ENCODE data around the gene ALMS1.
"Not testable (repeated sequence)": the region's sequence is repeated elsewhere in the genome, so short reads cannot be mapped to it uniquely, and the experiment has no call there.

ALMS1 gene

GRCh38 chr2:73530773-73531172 is 145.1 kb downstream of the ALMS1 start:
- not testable (repeated sequence) for DNase-seq

DNA sequence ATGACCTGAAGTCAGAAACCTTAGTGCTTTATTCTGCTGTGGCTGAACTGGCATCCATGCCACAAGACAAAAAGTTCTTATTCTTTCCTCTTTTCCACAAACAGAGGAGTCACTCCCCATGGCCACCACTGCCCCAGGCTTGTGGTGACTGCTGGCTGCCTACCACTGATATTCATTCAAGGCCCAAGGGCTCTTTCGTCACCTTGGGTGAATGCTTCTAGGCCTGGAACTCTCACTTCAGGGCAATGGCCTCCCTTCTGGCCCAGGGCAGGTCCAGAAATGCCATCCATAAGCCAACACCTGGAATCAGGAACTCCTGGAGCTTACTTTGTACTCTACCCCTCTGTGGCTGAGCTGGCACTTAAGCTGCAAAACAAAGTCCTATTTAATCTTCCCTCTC is 146.7 kb downstream of the ALMS1 start:
- DNase-seq: no peak

DNA sequence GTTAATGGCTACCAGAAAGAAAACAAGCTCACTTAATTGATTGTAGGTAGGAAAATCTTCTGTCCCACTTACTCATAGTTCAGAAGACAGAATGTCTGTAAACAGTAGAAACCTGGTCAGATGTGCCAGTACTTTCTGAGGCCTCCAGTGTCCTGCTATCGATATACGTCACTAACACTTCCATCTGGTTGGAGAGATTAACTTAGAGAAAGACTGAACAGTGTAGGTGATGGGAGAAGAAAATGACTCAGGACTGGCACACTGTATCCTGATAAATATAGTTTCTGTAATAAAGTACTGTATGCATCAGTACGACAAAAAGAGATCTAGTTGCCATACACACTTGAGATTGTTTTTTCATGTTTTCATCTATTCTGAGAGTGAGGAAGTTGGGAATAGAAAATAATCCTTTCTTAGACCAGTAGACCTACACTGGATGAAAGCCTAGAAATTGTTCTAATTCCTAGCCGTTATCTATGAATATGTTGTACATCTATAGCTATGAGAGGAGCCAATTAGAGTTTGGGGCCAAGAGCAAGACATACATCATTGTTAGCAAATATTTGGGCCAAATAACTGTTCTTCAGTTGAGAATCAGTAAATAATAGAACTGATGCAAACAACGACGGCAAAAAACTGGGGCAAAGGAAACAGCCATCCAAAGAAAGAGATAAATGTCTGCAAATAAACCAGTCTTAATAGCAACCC is 150.7 kb downstream of the ALMS1 start:
- no peak for DNase-seq

DNA sequence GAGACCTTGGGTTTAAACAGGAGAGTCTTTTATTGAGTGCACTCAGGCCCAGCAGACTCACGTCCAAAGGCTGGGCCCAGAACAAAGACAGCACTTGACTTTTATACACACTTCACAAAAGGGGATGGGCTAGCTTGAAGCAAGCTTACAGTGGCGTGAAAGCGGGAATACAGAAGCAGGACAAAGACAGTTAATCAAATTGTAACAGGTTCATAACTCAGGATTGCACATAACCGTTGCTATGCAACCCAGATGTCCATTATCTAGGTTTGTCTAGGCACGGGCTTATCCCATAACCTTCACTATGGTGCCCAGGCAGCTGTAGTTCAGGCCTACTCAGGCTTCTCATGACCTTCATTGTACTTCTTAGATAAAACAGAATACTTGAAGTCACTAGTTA is 175.2 kb downstream of the ALMS1 start:
- peak; percentile 77 for DNase-seq

- DNase-seq: no peak
These were observed 175.8 kb downstream of the ALMS1 start for GRCh38 chr2:73561422-73561821.

- no peak for DNase-seq
These were observed 179.3 kb downstream of the ALMS1 start for GRCh38 chr2:73564986-73565385.

DNA sequence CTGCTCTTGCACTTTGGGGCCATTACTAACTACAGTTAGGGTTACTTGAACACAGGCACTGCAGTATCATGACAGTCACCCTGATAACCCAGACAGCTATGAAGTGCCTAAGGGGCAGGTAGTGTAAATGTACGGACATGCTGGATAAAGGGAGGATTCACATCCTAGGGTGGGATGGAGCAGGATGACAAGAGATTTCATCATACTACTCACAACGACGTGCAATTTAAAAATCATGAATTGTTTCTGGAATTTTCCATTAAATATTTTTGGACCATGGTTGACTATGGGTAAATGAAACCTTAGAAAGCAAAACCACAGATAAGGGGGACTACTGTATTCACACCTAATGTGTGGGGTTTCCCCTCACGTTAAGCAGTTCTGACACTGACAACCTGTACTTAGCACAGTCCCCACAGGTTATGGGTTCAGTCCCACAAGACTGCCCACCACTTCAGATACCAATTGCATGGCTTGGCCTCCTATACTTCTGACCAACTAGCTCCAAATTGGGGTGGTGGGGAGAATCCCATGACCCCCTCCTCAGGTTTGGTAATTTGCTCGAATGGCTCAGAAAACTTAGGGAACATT is 180.7 kb downstream of the ALMS1 start:
- DNase-seq: no peak

- DNase-seq: no peak
These were observed 189.6 kb downstream of the ALMS1 start for GRCh38 chr2:73575261-73575660.

GRCh38 chr2:73582364-73582763 is 196.7 kb downstream of the ALMS1 start:
- DNase-seq: peak; percentile 41

GRCh38 chr2:73588177-73588576 is 202.5 kb downstream of the ALMS1 start:
- peak; percentile 63 for DNase-seq

- no peak for DNase-seq
These were observed 208.0 kb downstream of the ALMS1 start for GRCh38 chr2:73593680-73594079.

DNA sequence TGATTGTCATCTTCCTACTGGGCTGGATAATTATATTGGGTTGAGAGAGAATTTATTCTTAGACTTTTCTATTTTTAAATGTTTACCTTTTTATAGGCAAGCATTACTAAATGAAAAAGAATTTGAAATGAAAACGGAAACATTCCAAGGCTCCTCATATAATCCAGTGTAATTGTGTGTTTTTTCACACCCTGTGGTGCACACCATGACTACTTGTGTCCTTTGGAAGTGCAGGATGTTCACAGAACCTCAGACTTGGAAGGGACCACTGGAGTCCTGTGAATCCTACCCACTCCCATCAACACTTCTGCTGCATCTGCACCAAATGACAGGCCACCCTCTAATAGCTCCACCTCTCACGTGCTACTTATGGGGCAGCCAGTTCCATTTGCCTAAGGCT is 208.6 kb downstream of the ALMS1 start:
- DNase-seq: no peak

DNA sequence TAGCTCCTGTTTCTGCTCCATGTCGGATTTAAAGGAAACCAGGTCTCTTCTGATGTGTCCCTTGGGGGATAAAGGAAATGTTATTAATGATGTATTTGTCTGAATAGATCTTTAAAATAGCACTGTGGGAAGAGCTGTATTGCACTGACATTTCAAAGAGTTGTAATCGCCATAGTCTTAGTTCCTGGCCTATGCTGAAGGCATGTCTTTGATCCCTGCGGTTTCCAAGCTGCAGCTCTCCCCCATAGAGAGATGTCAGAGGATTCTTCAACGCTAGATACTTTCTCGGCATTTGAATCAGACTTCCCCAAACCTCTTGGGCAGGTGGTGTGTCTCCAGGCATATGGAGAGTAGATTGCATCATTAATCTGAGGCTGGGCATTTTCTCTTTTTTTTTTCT is 216.1 kb downstream of the ALMS1 start:
- no peak for DNase-seq

- DNase-seq: not testable (repeated sequence)
These were observed 217.5 kb downstream of the ALMS1 start for GRCh38 chr2:73603099-73603588.

DNA sequence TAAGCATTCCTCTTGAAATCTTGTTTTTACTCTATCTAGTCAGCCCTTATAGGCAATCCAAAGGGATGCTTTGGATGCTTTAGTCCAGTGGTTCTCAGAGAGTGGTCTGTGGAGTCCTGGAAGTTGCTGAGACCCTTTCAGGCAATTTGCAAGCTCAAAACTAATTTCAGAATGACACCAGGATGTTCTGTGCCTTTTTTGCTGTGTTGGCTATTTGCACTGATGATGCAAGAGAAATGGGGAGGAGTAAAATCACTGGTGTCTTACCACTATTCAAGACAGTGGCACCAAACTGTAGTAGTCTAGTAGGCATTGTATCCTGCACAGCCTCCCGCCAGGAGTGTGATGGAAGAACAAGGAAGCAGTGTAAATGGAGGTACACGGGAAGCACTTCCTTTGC is 219.0 kb downstream of the ALMS1 start:
- not testable (repeated sequence) for DNase-seq

DNA sequence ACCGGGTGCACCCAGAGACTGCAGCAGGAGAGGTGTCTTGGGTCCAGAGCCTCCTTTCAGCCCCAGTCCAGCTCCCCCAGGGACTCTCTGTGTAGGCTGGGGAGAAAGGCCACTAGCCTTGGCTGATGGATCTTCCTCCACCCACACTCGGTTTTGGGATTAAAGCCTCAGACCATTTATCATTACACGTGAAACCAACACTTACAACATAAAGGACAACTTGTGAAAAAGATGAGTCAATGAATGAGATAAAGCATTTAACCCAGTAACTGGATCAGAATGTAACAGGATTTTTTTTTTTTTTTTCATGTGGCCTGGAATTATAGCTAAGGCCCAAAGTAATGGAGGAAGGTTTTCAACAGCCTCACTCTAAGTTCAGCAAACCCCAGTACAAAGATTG is 224.5 kb downstream of the ALMS1 start:
- no peak for DNase-seq

DNA sequence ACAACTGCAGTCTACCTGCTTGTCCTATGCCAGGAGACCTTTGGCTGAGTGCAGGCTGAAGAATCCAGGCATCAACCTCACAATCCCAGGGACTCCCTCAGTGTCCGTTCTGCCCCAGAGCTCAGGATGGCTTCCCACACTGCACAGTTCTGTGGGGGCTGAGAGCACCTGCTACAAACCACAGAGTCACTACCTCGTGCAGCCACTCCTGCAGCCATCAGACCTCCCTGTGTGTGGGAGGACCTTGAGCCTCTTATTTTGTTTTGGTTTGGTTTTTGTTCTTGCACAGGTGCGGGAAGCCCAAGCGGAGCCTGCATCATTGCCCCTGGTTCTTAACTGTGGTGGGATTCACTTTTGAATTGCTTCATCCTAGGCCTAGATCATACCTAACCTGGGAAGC is 225.6 kb downstream of the ALMS1 start:
- DNase-seq: no peak

GRCh38 chr2:73611867-73612266 is 226.2 kb downstream of the ALMS1 start:
- DNase-seq: no peak

DNA sequence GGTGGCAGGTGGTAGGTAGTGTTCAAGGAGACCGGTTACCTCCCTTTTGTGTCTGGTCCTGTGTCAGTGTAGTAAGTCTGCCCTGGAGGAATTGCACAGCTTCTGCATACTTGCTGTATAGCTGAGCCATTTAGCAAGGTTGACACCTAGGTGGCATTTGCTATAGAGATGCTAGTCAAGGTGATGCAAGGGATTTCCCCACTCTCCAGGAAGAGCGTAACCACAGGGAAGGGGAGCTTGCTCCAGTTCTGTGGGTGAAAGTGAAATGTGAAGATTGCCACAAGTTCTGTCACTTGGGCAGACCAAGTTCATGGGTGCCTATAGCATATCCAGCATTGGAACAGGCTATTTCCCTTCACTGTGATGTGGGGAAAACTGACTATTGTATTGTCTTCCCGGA is 228.5 kb downstream of the ALMS1 start:
- DNase-seq: no peak

- no peak for DNase-seq
These were observed 229.4 kb downstream of the ALMS1 start for GRCh38 chr2:73614997-73615396.

DNA sequence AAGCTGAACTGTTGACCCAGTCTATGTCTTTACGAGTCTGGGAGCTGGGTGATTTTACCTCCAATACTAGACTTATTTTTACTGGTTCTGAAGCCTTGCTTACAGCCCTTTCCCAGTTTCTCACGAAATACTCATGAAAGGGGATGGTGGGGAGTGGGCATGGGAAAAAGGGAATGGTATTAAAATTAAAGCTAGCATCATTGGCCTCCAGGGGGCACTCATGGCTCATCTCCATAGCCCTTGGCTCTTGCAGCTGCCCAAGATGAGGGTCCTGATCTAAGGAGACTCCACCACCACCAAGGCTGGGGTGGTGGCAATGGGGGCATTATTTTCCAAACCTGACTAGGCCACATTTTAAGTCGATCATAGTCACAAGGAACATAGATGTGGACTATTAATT is 234.3 kb downstream of the ALMS1 start:
- DNase-seq: peak; percentile 14

GRCh38 chr2:73624036-73624435 is 238.4 kb downstream of the ALMS1 start:
- DNase-seq: not testable (repeated sequence)

DNA sequence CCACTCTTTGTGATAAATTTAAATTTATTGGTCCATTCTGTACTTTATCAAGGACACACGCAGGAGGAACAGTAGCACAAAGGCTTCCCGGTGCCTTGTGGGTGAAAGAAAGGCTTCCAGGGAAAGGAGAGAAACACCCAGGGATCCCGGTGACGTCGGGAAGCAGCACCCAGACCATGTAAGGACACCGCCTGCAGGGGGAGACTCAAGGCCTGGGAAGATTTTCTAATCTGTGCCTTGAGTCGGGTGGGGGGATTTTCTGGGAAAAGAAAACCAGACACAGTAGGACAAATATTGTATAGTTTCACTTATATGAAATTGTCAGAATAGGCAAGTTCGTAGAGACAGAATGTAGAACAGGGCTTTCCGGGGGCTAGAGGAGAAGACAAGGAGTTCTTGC is 239.0 kb downstream of the ALMS1 start:
- DNase-seq: not testable (repeated sequence)

DNA sequence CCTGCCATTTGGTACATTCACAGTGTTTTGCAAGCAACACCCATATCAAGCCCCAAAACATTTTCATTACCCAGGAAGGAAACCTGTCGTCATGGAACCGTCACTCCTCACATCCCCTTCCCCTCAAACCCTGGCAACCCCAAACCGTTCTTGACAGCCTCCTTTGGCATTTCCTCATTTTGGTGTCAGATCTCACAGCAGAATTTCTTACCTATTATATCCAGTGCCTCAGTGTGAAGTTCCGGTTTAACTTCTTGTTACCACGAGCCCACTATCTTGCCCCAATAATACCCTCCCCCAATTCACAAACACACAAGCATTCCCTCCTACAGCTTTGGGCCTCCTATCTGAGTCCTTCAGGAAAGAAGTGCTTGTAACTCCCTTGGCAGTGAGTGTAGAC is 240.6 kb downstream of the ALMS1 start:
- not testable (repeated sequence) for DNase-seq

DNA sequence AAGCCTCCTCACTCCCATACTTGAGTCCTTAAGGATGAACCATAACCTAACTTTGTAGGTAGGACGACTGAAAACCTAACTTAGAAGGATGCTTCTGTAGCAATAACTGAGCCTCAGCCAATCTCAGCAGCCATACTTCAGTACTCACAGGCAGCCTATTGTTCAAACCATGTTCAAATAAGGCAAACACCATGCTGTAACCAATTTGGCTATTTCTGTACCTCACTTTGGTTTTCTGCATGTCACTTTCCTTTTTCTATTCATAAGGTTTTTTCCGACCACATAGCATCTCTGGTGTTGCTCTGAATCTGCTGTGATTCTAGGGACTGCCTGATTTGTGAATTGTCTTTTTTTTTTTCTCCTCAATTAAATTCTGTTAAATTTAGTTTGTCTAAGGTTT is 242.9 kb downstream of the ALMS1 start:
- DNase-seq: not testable (repeated sequence)

Measured in DMS53 (cell line).